Ovary (tissue), 9 donors: ENCODE data around the gene TXNRD2. TPM values are rescaled to one million over a fixed set of nuclear protein-coding genes. Genes with fewer than 3 reads are reported as not detected.

Experiments used
- DNase-seq, 5 donors: peaks; one replicate each; pipeline ENCODE4 v3.0.0-alpha.2; 2019 to 2020
- H3K27ac ChIP-seq, 2 donors: fragments of 200-600 bp; one replicate each; pipeline versions ENCODE4 v1.5.1 to v1.8.0; 2019 to 2022
- H3K27me3 ChIP-seq: fragments of 200-600 bp; one replicate; pipeline ENCODE4 v1.8.0; 2022
- H3K36me3 ChIP-seq: fragments of 200-600 bp; sonication (generic); one replicate; pipeline ENCODE4 v1.5.1; 2019
- H3K4me1 ChIP-seq: one replicate; pipeline ENCODE4 v1.8.1; 2013; ENCODE audit warnings: mild to moderate bottlenecking, moderate library complexity; ENCODE audit not compliant: insufficient read depth
- H3K4me3 ChIP-seq: fragments of 200-600 bp; sonication (generic); one replicate; pipeline ENCODE4 v1.5.1; 2017
- H3K9me3 ChIP-seq, 2 donors: fragments of 200-600 bp in 1 of 2; sonication (generic) in 1 of 2; one replicate each; pipeline versions ENCODE4 v1.5.1 to v1.8.1; 2013 to 2019; ENCODE audit warnings: mild to moderate bottlenecking in 1 of 2, moderate library complexity in 1 of 2
- CTCF ChIP-seq, 3 donors: fragments of 450-650 bp in 2 of 3; fragments of 200-600 bp in 1 of 3; IDR thresholded peaks; one replicate each; pipeline versions ENCODE4 v1.5.1 to v1.8.0; 2016 to 2022; ENCODE audit warnings: antibody characterized with exemption in 3 of 3, mild to moderate bottlenecking in 1 of 3
- EP300 ChIP-seq: sonication (generic); formaldehyde crosslinking; IDR thresholded peaks from one replicate; pipeline ENCODE4 v1.6.1; 2017; ENCODE audit warnings: antibody characterized with exemption
- POLR2A ChIP-seq: fragments of 450-650 bp; IDR thresholded peaks from one replicate; pipeline ENCODE4 v1.6.1; 2017; ENCODE audit warnings: antibody characterized with exemption, mild to moderate bottlenecking, moderate library complexity
- WGBS, 3 donors: extraction: QIAGEN DNeasy Blood & Tissue Kit in 1 of 3; methylation state at CpG; one replicate each; pipeline versions ENCODE4 v1.1.5 to v1.1.7; 2013 to 2017; 5-methylcytosine and 5-hydroxymethylcytosine counted together
- intact Hi-C, 4 donors: fragments of 100-400 bp; cut with DNase I; formaldehyde crosslinking; loops; one replicate each; pipeline versions ENCODE4 v1.11.0 to v1.15.1; 2022 to 2023
- polyA plus RNA-seq, 2 donors: library from polyadenylated mRNA; stranded (reverse); fragments of 200-250 nt in 1 of 2; fragments of 350-450 nt in 1 of 2; fragmentation: Illumina TruSeq in 1 of 2; extraction: RNeasy Lipid Tissue Mini Kit (QIAGEN cat#74804) in 1 of 2; gene quantifications; one replicate each; pipeline ENCODE4 v1.2.3, GENCODE V29; 2013 to 2014
- total RNA-seq, 7 donors: library from RNA; depleted of rRNA in 2 of 7; stranded (reverse); fragments of >200 nt in 2 of 7; fragmentation: NEBNext Ultra II Directional in 3 of 7; extraction: Animal tissue kit (Norgen Biotek cat#: 25700) in 3 of 7; gene quantifications; one replicate each; pipeline versions ENCODE4 v1.1.0 to v1.2.4, GENCODE V29; 2016 to 2023
- donor health status: DM: no; HTN: no; CAD: no; lungs with moderate emphysema.
- donor health status: DM: no; HTN: no; CAD: no.
- donor health status: Bipolar disorder and iron deficiency.
- donor health status: DM: yes; HTN: yes; CAD: no.
- donor health status: DM: no; HTN: no; CAD: no.
- donor health status: DM: yes; HTN: yes; CAD: no.

TXNRD2 gene
- total and polyA plus RNA-seq, 9 donors = 21.3 to 37.8 (median 26.9) TPM

- DNase-seq = no peak
- WGBS, 3 donors = 95 to 98% (median 97%) methylated on average over 8 of the region's 8 CpGs
- no peak overlapping the region for H3K4me3 ChIP-seq
- no peak for TF ChIP-seq EP300
- no peak for TF ChIP-seq POLR2A
- TF ChIP-seq CTCF (IDR thresholded peaks at IDR 0.05) = no peak
- intact Hi-C loops = no loop called here
- H3K4me1 ChIP-seq = no peaks in the 10 kb centered on the region
- H3K27ac ChIP-seq = no peak overlapping the region
- H3K27me3 ChIP-seq = no peaks in the 10 kb centered on the region
- no peaks in the 10 kb centered on the region for H3K36me3 ChIP-seq
- H3K9me3 ChIP-seq = no peaks in the 10 kb centered on the region
Measured at GRCh38 chr22:19931514-19931913, 10.1 kb downstream of the TXNRD2 start.

- intact Hi-C loops = no loop called here
- Histone ChIP-seq H3K27ac (no peak overlapping the region), H3K36me3 (no peaks in the 10 kb centered on the region), H3K4me1 (no peaks in the 10 kb centered on the region), H3K9me3 (no peaks in the 10 kb centered on the region), H3K27me3 (no peaks in the 10 kb centered on the region), H3K4me3 (no peak overlapping the region)
- TF ChIP-seq CTCF (IDR thresholded peaks at IDR 0.05) (no peak), POLR2A (no peak), EP300 (no peak)
- DNase-seq = no peak
- WGBS, 3 donors = 89 to 91% (median 91%) methylated on average over 21 of the region's 21 CpGs
Measured at GRCh38 chr22:19930551-19931486, 10.8 kb downstream of the TXNRD2 start.

GRCh38 chr22:19929586-19930550 is 11.8 kb downstream of the TXNRD2 start:
- intact Hi-C loops = no loop called here
- Histone ChIP-seq H3K9me3 (no peaks in the 10 kb centered on the region), H3K27me3 (no peaks in the 10 kb centered on the region), H3K27ac (no peak overlapping the region), H3K4me1 (no peaks in the 10 kb centered on the region), H3K36me3 (no peaks in the 10 kb centered on the region), H3K4me3 (no peak overlapping the region)
- WGBS, 3 donors = 90 to 92% (median 91%) methylated on average over 21 of the region's 21 CpGs
- TF ChIP-seq CTCF (IDR thresholded peaks at IDR 0.05) (no peak), POLR2A (no peak), EP300 (no peak)
- no peak for DNase-seq

- Histone ChIP-seq H3K9me3 (no peaks in the 10 kb centered on the region), H3K27me3 (no peaks in the 10 kb centered on the region), H3K4me1 (no peaks in the 10 kb centered on the region), H3K36me3 (no peaks in the 10 kb centered on the region), H3K4me3 (no peak overlapping the region), H3K27ac (no peak overlapping the region)
- 79 to 87% (median 82%) methylated on average over 11 of the region's 11 CpGs for WGBS, 3 donors
- intact Hi-C loops = no loop called here
- no peak for DNase-seq
- TF ChIP-seq POLR2A = no peak
- no peak for TF ChIP-seq EP300
- TF ChIP-seq CTCF (IDR thresholded peaks at IDR 0.05) = no peak
Measured at GRCh38 chr22:19928207-19928606, 13.4 kb downstream of the TXNRD2 start.
